GM23338 (cell line): Measurements from ENCODE around the gene RGS6. TPM values are rescaled to one million over a fixed set of nuclear protein-coding genes. Genes with fewer than 3 reads are reported as not detected.

Source experiments
- ATAC-seq: fragments of 200-7000 bp; cut with Tn5 transposase; 3 replicates; pipeline ENCODE4 v1.9.1; 2020
- DNase-seq: peaks from one replicate; pipeline ENCODE4 v3.0.0-alpha.2; 2015; ENCODE audit warnings: low spot score
- H2AFZ ChIP-seq: fragments of 200-600 bp; sonication (generic); 2 replicates; pipeline ENCODE4 v1.8.0; 2016; ENCODE audit warnings: antibody characterized with exemption, mild to moderate bottlenecking, moderate library complexity
- H3F3A ChIP-seq: fragments of 200-600 bp; sonication (generic); replicated peaks from 2 replicates; pipeline ENCODE4 v1.8.0; 2017; ENCODE audit warnings: antibody characterized with exemption, mixed run types, low read depth
- H3K27ac ChIP-seq: fragments of 200-600 bp; sonication (generic); 2 replicates; pipeline ENCODE4 v1.6.1; 2016; ENCODE audit warnings: low read depth
- H3K27me3 ChIP-seq: fragments of 200-600 bp; sonication (generic); 2 replicates; pipeline ENCODE4 v1.8.0; 2016; ENCODE audit warnings: mild to moderate bottlenecking, mixed run types, moderate library complexity; ENCODE audit not compliant: insufficient read depth
- H3K36me3 ChIP-seq: fragments of 200-600 bp; sonication (generic); 2 replicates; pipeline ENCODE4 v1.8.0; 2016; ENCODE audit warnings: mild to moderate bottlenecking; ENCODE audit not compliant: insufficient read depth
- H3K4me1 ChIP-seq: fragments of 200-600 bp; sonication (generic); 2 replicates; pipeline ENCODE4 v1.8.0; 2016; ENCODE audit warnings: mild to moderate bottlenecking, moderate library complexity; ENCODE audit not compliant: insufficient read depth
- H3K4me2 ChIP-seq: fragments of 200-600 bp; sonication (generic); 2 replicates; pipeline ENCODE4 v1.7.1; 2017; ENCODE audit warnings: mixed run types
- H3K4me3 ChIP-seq: fragments of 200-600 bp; sonication (generic); 2 replicates; pipeline ENCODE4 v1.6.1; 2016; ENCODE audit warnings: mixed run types
- H3K79me2 ChIP-seq: fragments of 200-600 bp; sonication (generic); replicated peaks from 2 replicates; pipeline ENCODE4 v1.8.0; 2017; ENCODE audit warnings: mild to moderate bottlenecking; ENCODE audit not compliant: insufficient read depth
- H3K9me2 ChIP-seq: fragments of 200-600 bp; sonication (generic); 2 replicates; pipeline ENCODE4 v1.8.0; 2017; ENCODE audit not compliant: insufficient read depth
- H4K20me1 ChIP-seq: fragments of 200-600 bp; sonication (generic); replicated peaks from 2 replicates; pipeline ENCODE4 v1.8.0; 2017; ENCODE audit warnings: mild to moderate bottlenecking; ENCODE audit not compliant: insufficient read depth
- H3K27ac Mint-ChIP-seq: 2 replicates; pipeline ENCODE4 v1.8.0; 2020; ENCODE audit warnings: inconsistent platforms, mild to moderate bottlenecking, moderate library complexity, mixed read lengths
- H3K27me3 Mint-ChIP-seq: 3 replicates; pipeline ENCODE4 v1.8.0; 2022; ENCODE audit warnings: low read depth, mild to moderate bottlenecking, moderate library complexity, mixed read lengths, inconsistent platforms; ENCODE audit not compliant: insufficient read depth, poor library complexity
- H3K36me3 Mint-ChIP-seq: 3 replicates; pipeline ENCODE4 v1.8.0; 2021; ENCODE audit warnings: low read depth, mild to moderate bottlenecking, inconsistent platforms, moderate library complexity, mixed read lengths
- H3K4me1 Mint-ChIP-seq: 3 replicates; pipeline ENCODE4 v1.8.0; 2020; ENCODE audit warnings: mild to moderate bottlenecking, inconsistent platforms, mixed read lengths
- H3K4me3 Mint-ChIP-seq: 3 replicates; pipeline ENCODE4 v1.8.0; 2021; ENCODE audit warnings: moderate library complexity, mild to moderate bottlenecking, inconsistent platforms, mixed read lengths
- H3K9me3 Mint-ChIP-seq: 3 replicates; pipeline ENCODE4 v1.8.0; 2020; ENCODE audit warnings: moderate library complexity, mild to moderate bottlenecking, inconsistent platforms, mixed read lengths
- CREB1 ChIP-seq: fragments of 250-450 bp; sonication (Bioruptor Pico); IDR thresholded peaks from 2 replicates; pipeline ENCODE4 v1.5.0; 2020; ENCODE audit warnings: low read depth, mild to moderate bottlenecking, moderate library complexity
- EZH2 ChIP-seq: fragments of 200-600 bp; sonication (generic); IDR thresholded peaks from one replicate; pipeline ENCODE4 v1.8.0; 2017; ENCODE audit warnings: antibody characterized with exemption, mild to moderate bottlenecking, low read depth; ENCODE audit not compliant: unreplicated experiment
- EZH2phosphoT487 ChIP-seq: fragments of 200-600 bp; sonication (generic); IDR thresholded peaks from one replicate; pipeline ENCODE4 v1.8.1; 2018; ENCODE audit warnings: antibody characterized with exemption; ENCODE audit not compliant: unreplicated experiment
- NANOG ChIP-seq: IDR thresholded peaks from 2 replicates; pipeline ENCODE4 v1.6.1; 2016; ENCODE audit warnings: antibody characterized with exemption, borderline replicate concordance
- POLR2AphosphoS5 ChIP-seq: IDR thresholded peaks from 2 replicates; pipeline ENCODE4 v1.6.1; 2016; ENCODE audit warnings: antibody characterized with exemption, low read depth
- REST ChIP-seq: IDR thresholded peaks from one replicate; pipeline ENCODE4 v1.6.1; 2018; ENCODE audit warnings: antibody characterized with exemption; ENCODE audit not compliant: unreplicated experiment
- STAT1 ChIP-seq: IDR thresholded peaks from one replicate; pipeline ENCODE4 v1.6.1; 2016; ENCODE audit warnings: antibody characterized with exemption; ENCODE audit not compliant: unreplicated experiment
- ZNF114 ChIP-seq: fragments of 250-450 bp; sonication (Bioruptor Pico); IDR thresholded peaks from 2 replicates; pipeline ENCODE4 v1.5.0; 2020; ENCODE audit warnings: mild to moderate bottlenecking, moderate library complexity
- polyA plus RNA-seq: library from polyadenylated mRNA; unstranded; fragments of >200 nt; fragmentation: Nextera tagmentation; extraction: Ambion mirVana; gene quantifications from 2 replicates; pipeline ENCODE4 v1.2.1, GENCODE V29; 2016
- total RNA-seq: library from RNA; depleted of rRNA; stranded (reverse); fragments of >200 nt; shearing (Covaris generic); gene quantifications from 2 replicates; pipeline ENCODE4 v1.2.3, GENCODE V29; 2014
- TF ChIP-seq, protein P1 (sequence below): fragments of 250-450 bp; sonication (Bioruptor Pico); IDR thresholded peaks from 2 replicates; pipeline ENCODE4 v1.5.0; 2020; ENCODE audit warnings: mild to moderate bottlenecking, moderate library complexity
- TF ChIP-seq, protein P2 (sequence below): IDR thresholded peaks from 2 replicates; pipeline ENCODE4 v1.6.1; 2016; ENCODE audit warnings: antibody characterized with exemption

Gene RGS6
- total and polyA plus RNA-seq, 2 experiments from 2014 or later, result 0.66 to 0.83 TPM

DNA sequence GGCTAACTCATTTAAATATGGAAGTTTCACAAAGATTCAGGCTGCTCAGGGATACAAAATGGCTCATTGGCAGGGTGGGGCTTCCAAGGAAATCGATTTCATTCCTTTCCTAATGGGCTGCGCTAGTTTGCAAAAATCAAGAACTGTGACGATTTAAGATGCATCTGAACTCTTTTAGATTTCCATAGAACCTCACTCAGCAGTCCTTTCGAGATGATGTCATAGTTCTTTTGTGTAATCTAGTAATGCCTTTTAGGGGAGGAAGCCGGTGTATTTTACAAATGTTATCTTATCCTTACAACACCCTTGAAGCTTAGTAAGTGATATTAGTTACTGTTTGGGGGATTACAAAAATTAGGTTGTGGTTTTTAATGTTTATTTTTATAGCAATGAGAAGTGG lies 239.8 kb downstream of the RGS6 start (continued):
- TF ChIP-seq, protein P1, sequence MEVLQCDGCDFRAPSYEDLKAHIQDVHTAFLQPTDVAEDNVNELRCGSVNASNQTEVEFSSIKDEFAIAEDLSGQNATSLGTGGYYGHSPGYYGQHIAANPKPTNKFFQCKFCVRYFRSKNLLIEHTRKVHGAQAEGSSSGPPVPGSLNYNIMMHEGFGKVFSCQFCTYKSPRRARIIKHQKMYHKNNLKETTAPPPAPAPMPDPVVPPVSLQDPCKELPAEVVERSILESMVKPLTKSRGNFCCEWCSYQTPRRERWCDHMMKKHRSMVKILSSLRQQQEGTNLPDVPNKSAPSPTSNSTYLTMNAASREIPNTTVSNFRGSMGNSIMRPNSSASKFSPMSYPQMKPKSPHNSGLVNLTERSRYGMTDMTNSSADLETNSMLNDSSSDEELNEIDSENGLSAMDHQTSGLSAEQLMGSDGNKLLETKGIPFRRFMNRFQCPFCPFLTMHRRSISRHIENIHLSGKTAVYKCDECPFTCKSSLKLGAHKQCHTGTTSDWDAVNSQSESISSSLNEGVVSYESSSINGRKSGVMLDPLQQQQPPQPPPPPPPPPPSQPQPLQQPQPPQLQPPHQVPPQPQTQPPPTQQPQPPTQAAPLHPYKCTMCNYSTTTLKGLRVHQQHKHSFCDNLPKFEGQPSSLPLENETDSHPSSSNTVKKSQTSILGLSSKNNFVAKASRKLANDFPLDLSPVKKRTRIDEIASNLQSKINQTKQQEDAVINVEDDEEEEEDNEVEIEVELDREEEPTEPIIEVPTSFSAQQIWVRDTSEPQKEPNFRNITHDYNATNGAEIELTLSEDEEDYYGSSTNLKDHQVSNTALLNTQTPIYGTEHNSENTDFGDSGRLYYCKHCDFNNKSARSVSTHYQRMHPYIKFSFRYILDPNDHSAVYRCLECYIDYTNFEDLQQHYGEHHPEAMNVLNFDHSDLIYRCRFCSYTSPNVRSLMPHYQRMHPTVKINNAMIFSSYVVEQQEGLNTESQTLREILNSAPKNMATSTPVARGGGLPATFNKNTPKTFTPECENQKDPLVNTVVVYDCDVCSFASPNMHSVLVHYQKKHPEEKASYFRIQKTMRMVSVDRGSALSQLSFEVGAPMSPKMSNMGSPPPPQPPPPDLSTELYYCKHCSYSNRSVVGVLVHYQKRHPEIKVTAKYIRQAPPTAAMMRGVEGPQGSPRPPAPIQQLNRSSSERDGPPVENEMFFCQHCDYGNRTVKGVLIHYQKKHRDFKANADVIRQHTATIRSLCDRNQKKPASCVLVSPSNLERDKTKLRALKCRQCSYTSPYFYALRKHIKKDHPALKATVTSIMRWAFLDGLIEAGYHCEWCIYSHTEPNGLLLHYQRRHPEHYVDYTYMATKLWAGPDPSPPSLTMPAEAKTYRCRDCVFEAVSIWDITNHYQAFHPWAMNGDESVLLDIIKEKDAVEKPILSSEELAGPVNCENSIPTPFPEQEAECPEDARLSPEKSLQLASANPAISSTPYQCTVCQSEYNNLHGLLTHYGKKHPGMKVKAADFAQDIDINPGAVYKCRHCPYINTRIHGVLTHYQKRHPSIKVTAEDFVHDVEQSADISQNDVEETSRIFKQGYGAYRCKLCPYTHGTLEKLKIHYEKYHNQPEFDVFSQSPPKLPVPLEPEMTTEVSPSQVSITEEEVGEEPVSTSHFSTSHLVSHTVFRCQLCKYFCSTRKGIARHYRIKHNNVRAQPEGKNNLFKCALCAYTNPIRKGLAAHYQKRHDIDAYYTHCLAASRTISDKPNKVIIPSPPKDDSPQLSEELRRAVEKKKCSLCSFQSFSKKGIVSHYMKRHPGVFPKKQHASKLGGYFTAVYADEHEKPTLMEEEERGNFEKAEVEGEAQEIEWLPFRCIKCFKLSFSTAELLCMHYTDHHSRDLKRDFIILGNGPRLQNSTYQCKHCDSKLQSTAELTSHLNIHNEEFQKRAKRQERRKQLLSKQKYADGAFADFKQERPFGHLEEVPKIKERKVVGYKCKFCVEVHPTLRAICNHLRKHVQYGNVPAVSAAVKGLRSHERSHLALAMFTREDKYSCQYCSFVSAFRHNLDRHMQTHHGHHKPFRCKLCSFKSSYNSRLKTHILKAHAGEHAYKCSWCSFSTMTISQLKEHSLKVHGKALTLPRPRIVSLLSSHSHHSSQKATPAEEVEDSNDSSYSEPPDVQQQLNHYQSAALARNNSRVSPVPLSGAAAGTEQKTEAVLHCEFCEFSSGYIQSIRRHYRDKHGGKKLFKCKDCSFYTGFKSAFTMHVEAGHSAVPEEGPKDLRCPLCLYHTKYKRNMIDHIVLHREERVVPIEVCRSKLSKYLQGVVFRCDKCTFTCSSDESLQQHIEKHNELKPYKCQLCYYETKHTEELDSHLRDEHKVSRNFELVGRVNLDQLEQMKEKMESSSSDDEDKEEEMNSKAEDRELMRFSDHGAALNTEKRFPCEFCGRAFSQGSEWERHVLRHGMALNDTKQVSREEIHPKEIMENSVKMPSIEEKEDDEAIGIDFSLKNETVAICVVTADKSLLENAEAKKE (CRISPR knock-in tag), result no peak
- TF ChIP-seq REST (no peak), CREB1 (CRISPR knock-in tag) (no peak)

GRCh38 chr14:72172597-72172996 lies 240.4 kb downstream of the RGS6 start:
- Histone ChIP-seq H3K27ac (no peak overlapping the region), H4K20me1 (no peaks in the 10 kb centered on the region), H2AFZ (no peak overlapping the region), H3F3A (no peaks in the 10 kb centered on the region), H3K9me2 (peaks cover 7% of the 10 kb centered on the region; the same call in 1 of the 2 replicates), H3K79me2 (no peaks in the 10 kb centered on the region), H3K36me3 (no peaks in the 10 kb centered on the region), H3K4me2 (no peak overlapping the region), H3K27me3 (no peaks in the 10 kb centered on the region), H3K4me3 (no peak overlapping the region), H3K4me1 (no peaks in the 10 kb centered on the region)
- no peak overlapping the region for H3K27ac Mint-ChIP-seq
- no peak for DNase-seq
- peaks cover 10% of the 10 kb centered on the region; the same call in 2 of the 3 replicates for H3K4me1 Mint-ChIP-seq
- no peak for ATAC-seq
- peaks cover 2% of the 10 kb centered on the region for H3K27me3 Mint-ChIP-seq
- peaks cover 2% of the 10 kb centered on the region; the same call in 2 of the 3 replicates for H3K9me3 Mint-ChIP-seq
- H3K4me3 Mint-ChIP-seq, result no peak overlapping the region
- TF ChIP-seq NANOG, result no peak
- no peak for TF ChIP-seq ZNF114 (CRISPR knock-in tag)
- no peak for TF ChIP-seq POLR2AphosphoS5
- no peak for TF ChIP-seq EZH2phosphoT487
- no peak for TF ChIP-seq REST
- no peak for TF ChIP-seq CREB1 (CRISPR knock-in tag)
- TF ChIP-seq, protein P2, sequence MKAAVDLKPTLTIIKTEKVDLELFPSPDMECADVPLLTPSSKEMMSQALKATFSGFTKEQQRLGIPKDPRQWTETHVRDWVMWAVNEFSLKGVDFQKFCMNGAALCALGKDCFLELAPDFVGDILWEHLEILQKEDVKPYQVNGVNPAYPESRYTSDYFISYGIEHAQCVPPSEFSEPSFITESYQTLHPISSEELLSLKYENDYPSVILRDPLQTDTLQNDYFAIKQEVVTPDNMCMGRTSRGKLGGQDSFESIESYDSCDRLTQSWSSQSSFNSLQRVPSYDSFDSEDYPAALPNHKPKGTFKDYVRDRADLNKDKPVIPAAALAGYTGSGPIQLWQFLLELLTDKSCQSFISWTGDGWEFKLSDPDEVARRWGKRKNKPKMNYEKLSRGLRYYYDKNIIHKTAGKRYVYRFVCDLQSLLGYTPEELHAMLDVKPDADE, result no peak
- no peak for TF ChIP-seq EZH2
- no peak for TF ChIP-seq STAT1
- H3K36me3 Mint-ChIP-seq, result no peaks in the 10 kb centered on the region; the same call in 2 of the 3 replicates
